GM12872 (cell line): ENCODE results near the gene AHDC1.

Experiments used
- CTCF ChIP-seq: IDR thresholded peaks from 3 replicates; pipeline ENCODE4 v1.5.1; 2011; ENCODE audit warnings: low read depth, mild to moderate bottlenecking, low read length, moderate library complexity; ENCODE audit not compliant: insufficient read depth

The AHDC1 gene

GRCh38 chr1:27634985-27635367 is 31.0 kb upstream of the AHDC1 start, which contains the start of gene FGR:
Gene FGR (minus strand): TSS chr1:27635185. CDS start chr1:27623916, 11,269 bp downstream.
- no peak for TF ChIP-seq CTCF

- TF ChIP-seq CTCF: no peak
These were observed 30.4 kb upstream of the AHDC1 start for GRCh38 chr1:27634177-27634984.

GRCh38 chr1:27633640-27634176 is 29.8 kb upstream of the AHDC1 start:
- no peak for TF ChIP-seq CTCF

- TF ChIP-seq CTCF: no peak
These were observed 29.3 kb upstream of the AHDC1 start for GRCh38 chr1:27633298-27633610.

GRCh38 chr1:27632387-27633297 is 28.7 kb upstream of the AHDC1 start:
- no peak for TF ChIP-seq CTCF

- TF ChIP-seq CTCF: no peak
These were observed 27.0 kb upstream of the AHDC1 start for GRCh38 chr1:27630859-27631491.

GRCh38 chr1:27628712-27629111 is 24.8 kb upstream of the AHDC1 start:
- TF ChIP-seq CTCF: no peak
